Fibroblast of skin of left biceps (primary cell): ENCODE data around the gene RAD51B.
A peak's percentile ranks its signal among the peaks of the same experiment; 100 is the strongest.
"Not testable (repeated sequence)": the region's sequence is repeated elsewhere in the genome, so short reads cannot be mapped to it uniquely, and the experiment has no call there.

ENCODE experiments used
- DNase-seq, 2 experiments: peaks; one replicate each; pipeline ENCODE4 v3.0.0-alpha.2; 2013; ENCODE audit warnings: low read depth in 2 of 2

Gene RAD51B

GRCh38 chr14:68295316-68295816, 475.8 kb downstream of the RAD51B start:
- DNase-seq: no peak

GRCh38 chr14:68297039-68297438, 477.5 kb downstream of the RAD51B start:
- peak in 1 of 2 experiments; percentile 56 for DNase-seq

- DNase-seq: no peak
These were observed 478.4 kb downstream of the RAD51B start for GRCh38 chr14:68297876-68298468.

- DNase-seq: no peak
These were observed 481.0 kb downstream of the RAD51B start for GRCh38 chr14:68300608-68301007.

GRCh38 chr14:68301219-68301618, 481.6 kb downstream of the RAD51B start:
- no peak for DNase-seq

GRCh38 chr14:68302938-68303337, 483.4 kb downstream of the RAD51B start:
- not testable (repeated sequence) for DNase-seq

- no peak for DNase-seq
These were observed 486.2 kb downstream of the RAD51B start for GRCh38 chr14:68305738-68306137.

- DNase-seq: no peak
These were observed 486.8 kb downstream of the RAD51B start for GRCh38 chr14:68306265-68306933.

GRCh38 chr14:68306934-68307789, 487.6 kb downstream of the RAD51B start:
- no peak for DNase-seq

- no peak for DNase-seq
These were observed 488.2 kb downstream of the RAD51B start for GRCh38 chr14:68307790-68308168.

- DNase-seq: no peak
These were observed 489.3 kb downstream of the RAD51B start for GRCh38 chr14:68308726-68309520.

GRCh38 chr14:68309616-68310015, 490.0 kb downstream of the RAD51B start:
- no peak for DNase-seq

GRCh38 chr14:68312300-68312699, 492.7 kb downstream of the RAD51B start:
- DNase-seq: no peak

GRCh38 chr14:68312884-68313610, 493.5 kb downstream of the RAD51B start:
- DNase-seq: no peak

- no peak for DNase-seq
These were observed 495.1 kb downstream of the RAD51B start for GRCh38 chr14:68314642-68315041.

- no peak for DNase-seq
These were observed 495.5 kb downstream of the RAD51B start for GRCh38 chr14:68315081-68315480.

GRCh38 chr14:68316078-68316868, 496.7 kb downstream of the RAD51B start:
- no peak for DNase-seq

- no peak for DNase-seq
These were observed 497.7 kb downstream of the RAD51B start for GRCh38 chr14:68317239-68317638.

GRCh38 chr14:68318828-68319227, 499.2 kb downstream of the RAD51B start:
- DNase-seq: no peak

- no peak for DNase-seq
These were observed 500.9 kb downstream of the RAD51B start for GRCh38 chr14:68320495-68320894.
